T-helper 2 cell (primary cell): ENCODE results near the gene KIAA1191.

Experiments used
- DNase-seq, 5 experiments: peaks; one replicate each; pipeline versions ENCODE4 v3.0.0 to v3.0.0-alpha.2; 2012 to 2022

Gene KIAA1191

GRCh38 chr5:176389135-176390123 is 27.9 kb upstream of the KIAA1191 start:
- no peak for DNase-seq

GRCh38 chr5:176388444-176389134 is 27.0 kb upstream of the KIAA1191 start, which contains the start of the genes HIGD2A and NOP16:
Gene HIGD2A, plus strand, starts transcription at chr5:176388751. Its CDS starts 69 bp downstream, at chr5:176388820.
Gene NOP16, minus strand, starts transcription at chr5:176388598. Its CDS starts 59 bp downstream, at chr5:176388539.
- DNase-seq, result peak; percentile 97 to 100 (median 98)

- peak in 1 of 5 experiments; percentile 21 for DNase-seq
Measured at GRCh38 chr5:176388003-176388443, 26.5 kb upstream of the KIAA1191 start.

GRCh38 chr5:176387384-176387925 is 25.9 kb upstream of the KIAA1191 start:
- DNase-seq, result peak in 1 of 5 experiments; percentile 20

- DNase-seq, result no peak
Measured at GRCh38 chr5:176386491-176386890, 24.9 kb upstream of the KIAA1191 start.

- DNase-seq, result no peak
Measured at GRCh38 chr5:176384991-176385390, 23.4 kb upstream of the KIAA1191 start.

GRCh38 chr5:176384366-176384930 is 22.9 kb upstream of the KIAA1191 start:
- DNase-seq, result no peak

- no peak for DNase-seq
Measured at GRCh38 chr5:176383961-176384360, 22.4 kb upstream of the KIAA1191 start.

- DNase-seq, result no peak
Measured at GRCh38 chr5:176383248-176383905, 21.8 kb upstream of the KIAA1191 start.

GRCh38 chr5:176382721-176383120 is 21.2 kb upstream of the KIAA1191 start:
- no peak for DNase-seq

- no peak for DNase-seq
Measured at GRCh38 chr5:176381979-176382378, 20.4 kb upstream of the KIAA1191 start.

- no peak for DNase-seq
Measured at GRCh38 chr5:176381423-176381822, 19.9 kb upstream of the KIAA1191 start.

GRCh38 chr5:176379881-176380280 is 18.3 kb upstream of the KIAA1191 start:
- no peak for DNase-seq

- no peak for DNase-seq
Measured at GRCh38 chr5:176373100-176373818, 11.7 kb upstream of the KIAA1191 start.

- DNase-seq, result no peak
Measured at GRCh38 chr5:176371621-176372539, 10.3 kb upstream of the KIAA1191 start.

GRCh38 chr5:176369934-176370711 is 8.6 kb upstream of the KIAA1191 start:
- DNase-seq, result no peak

GRCh38 chr5:176368726-176369125 is 7.2 kb upstream of the KIAA1191 start:
- no peak for DNase-seq

GRCh38 chr5:176366232-176366894 is 4.8 kb upstream of the KIAA1191 start:
- DNase-seq, result no peak
